Measurements from ENCODE around the gene SPEF2. TPM values are rescaled to one million over a fixed set of nuclear protein-coding genes. Genes with fewer than 3 reads are reported as not detected.

SPEF2 gene
- total RNA-seq, 3 donors from 2014 or later = 3.7 to 6.9 (median 4.2) TPM

DNA sequence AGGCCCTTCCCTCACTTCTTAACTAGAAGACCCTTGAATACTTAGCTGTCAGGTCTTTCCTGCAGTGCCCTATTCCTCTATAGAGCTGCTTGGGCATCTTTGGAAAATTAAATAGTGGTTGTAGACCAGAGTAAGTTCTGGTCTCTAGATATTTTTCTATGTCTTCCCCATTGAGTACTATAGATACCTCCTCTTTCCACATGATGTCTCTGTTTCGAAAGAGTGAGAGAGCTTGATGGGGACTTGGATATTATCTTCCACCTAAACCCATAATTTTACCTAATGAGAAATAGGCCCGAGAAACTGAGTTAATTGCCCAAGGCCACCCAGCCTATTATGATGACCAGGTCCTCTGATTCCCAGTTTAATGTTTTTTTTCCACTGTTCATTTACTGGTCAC lies 40.2 kb downstream of the SPEF2 start:
- intact Hi-C loops (cut with DNase I, micrococcal nuclease) = no loop called here
- Histone ChIP-seq H3K4me3 (no peak overlapping the region), H3K36me3 (ENCODE audit: low read depth) (no peaks in the 10 kb centered on the region), H3K9me3 (no peaks in the 10 kb centered on the region), H3K4me1 (ENCODE audit: low read depth) (no peaks in the 10 kb centered on the region)
- no peak for DNase-seq
- TF ChIP-seq, protein P1, sequence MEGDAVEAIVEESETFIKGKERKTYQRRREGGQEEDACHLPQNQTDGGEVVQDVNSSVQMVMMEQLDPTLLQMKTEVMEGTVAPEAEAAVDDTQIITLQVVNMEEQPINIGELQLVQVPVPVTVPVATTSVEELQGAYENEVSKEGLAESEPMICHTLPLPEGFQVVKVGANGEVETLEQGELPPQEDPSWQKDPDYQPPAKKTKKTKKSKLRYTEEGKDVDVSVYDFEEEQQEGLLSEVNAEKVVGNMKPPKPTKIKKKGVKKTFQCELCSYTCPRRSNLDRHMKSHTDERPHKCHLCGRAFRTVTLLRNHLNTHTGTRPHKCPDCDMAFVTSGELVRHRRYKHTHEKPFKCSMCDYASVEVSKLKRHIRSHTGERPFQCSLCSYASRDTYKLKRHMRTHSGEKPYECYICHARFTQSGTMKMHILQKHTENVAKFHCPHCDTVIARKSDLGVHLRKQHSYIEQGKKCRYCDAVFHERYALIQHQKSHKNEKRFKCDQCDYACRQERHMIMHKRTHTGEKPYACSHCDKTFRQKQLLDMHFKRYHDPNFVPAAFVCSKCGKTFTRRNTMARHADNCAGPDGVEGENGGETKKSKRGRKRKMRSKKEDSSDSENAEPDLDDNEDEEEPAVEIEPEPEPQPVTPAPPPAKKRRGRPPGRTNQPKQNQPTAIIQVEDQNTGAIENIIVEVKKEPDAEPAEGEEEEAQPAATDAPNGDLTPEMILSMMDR (IDR thresholded peaks at IDR 0.05) = no peak
- ATAC-seq = no peak

DNA sequence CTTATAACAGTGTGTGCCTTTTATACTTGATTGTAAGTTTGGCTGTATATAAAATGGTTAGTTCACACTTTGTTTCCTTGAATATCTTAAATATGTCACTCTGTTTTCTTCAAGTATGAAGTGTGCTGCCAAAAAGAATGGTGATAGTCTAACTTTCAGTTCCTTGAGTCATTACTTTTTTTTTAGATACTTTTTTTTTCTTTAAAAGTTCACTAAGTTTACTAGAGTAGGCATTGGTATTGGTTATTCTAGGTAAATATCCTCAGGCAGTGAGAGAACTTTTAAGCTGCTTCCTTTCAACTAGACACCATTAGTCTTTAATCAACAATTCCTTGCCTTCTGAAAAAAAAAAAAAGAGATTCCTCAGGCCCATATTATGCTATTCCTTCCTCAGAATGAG lies 41.9 kb downstream of the SPEF2 start:
- Histone ChIP-seq H3K4me1 (ENCODE audit: low read depth) (no peaks in the 10 kb centered on the region), H3K4me3 (no peak overlapping the region), H3K36me3 (ENCODE audit: low read depth) (no peaks in the 10 kb centered on the region), H3K9me3 (no peaks in the 10 kb centered on the region)
- no peak for DNase-seq
- intact Hi-C loops (cut with DNase I, micrococcal nuclease) = no loop called here
- TF ChIP-seq, protein P1 (IDR thresholded peaks at IDR 0.05) = no peak
- no peak for ATAC-seq

DNA sequence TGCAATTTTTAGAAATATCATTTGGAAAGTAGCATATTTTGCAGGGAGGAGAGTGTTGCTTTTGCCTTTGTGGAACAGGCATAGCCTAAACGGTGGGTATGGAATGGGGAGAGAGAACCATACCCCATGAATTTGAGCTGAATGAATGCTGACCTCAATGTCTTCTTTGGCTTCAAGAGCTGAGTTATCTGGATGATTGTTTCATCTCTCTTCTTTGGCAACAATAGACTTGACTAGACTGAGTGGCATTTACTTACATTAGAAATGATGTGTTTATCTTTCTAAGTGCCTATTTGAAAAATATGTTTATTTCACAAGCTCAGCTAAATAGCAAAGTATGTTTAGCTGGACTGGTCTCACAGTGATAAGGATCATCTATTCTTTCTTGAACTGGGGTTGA lies 42.8 kb downstream of the SPEF2 start:
- Histone ChIP-seq H3K4me1 (ENCODE audit: low read depth) (no peaks in the 10 kb centered on the region), H3K9me3 (no peaks in the 10 kb centered on the region), H3K4me3 (no peak overlapping the region), H3K36me3 (ENCODE audit: low read depth) (no peaks in the 10 kb centered on the region)
- TF ChIP-seq, protein P1 (IDR thresholded peaks at IDR 0.05) = no peak
- intact Hi-C loops (cut with DNase I, micrococcal nuclease) = no loop called here
- DNase-seq (no peak), ATAC-seq (no peak)

DNA sequence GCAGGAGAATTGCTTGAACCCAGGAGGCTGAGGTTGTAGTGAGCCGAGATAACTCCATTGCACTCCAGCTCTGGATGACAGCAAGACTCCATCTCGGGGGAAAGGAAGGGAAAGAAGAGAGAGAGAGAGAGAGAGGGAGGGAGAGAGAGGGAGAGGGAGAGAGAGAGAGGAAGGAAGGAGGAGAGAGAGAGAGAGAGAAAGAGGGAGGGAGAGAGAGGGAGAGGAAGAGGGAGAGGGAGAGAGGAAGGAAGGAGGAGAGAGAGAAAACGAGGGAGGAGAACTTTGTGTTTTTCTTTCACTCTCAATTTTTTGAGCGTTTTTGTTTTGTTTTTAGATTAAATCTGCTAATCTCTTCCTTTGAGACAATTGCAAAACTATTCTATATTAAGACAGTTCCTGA lies 46.9 kb downstream of the SPEF2 start:
- DNase-seq (no peak), ATAC-seq (no peak)
- H3K36me3 ChIP-seq (ENCODE audit: low read depth) = no peaks in the 10 kb centered on the region
- TF ChIP-seq, protein P1 (IDR thresholded peaks at IDR 0.05) = no peak
- intact Hi-C loops (cut with DNase I, micrococcal nuclease) = no loop called here
- no peaks in the 10 kb centered on the region for H3K4me1 ChIP-seq (ENCODE audit: low read depth)
- H3K9me3 ChIP-seq = no peaks in the 10 kb centered on the region
- no peak overlapping the region for H3K4me3 ChIP-seq

DNA sequence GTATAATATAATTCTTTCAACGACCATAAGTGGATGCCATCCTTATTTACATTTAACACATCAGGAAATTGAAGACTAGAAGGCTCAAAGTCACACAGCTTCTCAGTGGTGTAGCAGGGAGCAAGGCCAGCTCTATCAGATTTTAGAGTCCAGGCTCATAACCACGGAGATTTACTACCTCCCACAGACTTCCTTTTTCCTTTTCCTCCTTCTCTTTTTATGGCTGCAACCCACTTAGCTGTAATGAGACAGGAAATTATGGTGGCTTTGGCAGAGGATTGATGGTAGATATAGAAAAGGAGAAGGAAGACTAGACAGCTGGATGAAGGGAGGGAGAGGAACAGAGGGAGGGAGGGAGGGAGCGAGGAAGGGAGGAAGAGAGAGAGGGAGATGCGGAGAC lies 47.4 kb downstream of the SPEF2 start:
- intact Hi-C loops (cut with DNase I, micrococcal nuclease) = no loop called here
- DNase-seq (no peak), ATAC-seq (peak; percentile 31)
- H3K4me3 ChIP-seq = no peak overlapping the region
- no peaks in the 10 kb centered on the region for H3K9me3 ChIP-seq
- TF ChIP-seq, protein P1 (IDR thresholded peaks at IDR 0.05) = no peak
- H3K36me3 ChIP-seq (ENCODE audit: low read depth) = no peaks in the 10 kb centered on the region
- no peaks in the 10 kb centered on the region for H3K4me1 ChIP-seq (ENCODE audit: low read depth)

DNA sequence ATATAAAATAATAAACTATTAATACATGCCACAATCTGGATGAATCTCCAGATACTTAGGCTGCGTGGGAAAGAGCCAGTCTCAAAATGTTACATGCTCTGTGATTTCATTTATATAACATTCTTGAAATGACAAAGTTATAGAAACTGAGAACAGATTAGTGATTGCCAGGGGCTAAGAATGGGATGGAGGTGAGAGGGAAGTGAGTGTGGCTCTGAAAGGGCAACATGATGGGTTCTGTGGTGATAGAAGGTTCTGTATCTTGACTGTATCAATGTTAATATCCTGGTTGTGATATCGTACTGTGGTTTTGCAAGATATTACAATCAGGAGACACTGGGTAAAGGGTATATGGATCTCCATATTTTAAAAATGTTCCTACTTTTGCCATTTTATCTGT lies 50.7 kb downstream of the SPEF2 start:
- no peak for DNase-seq
- ATAC-seq = no peak
- Histone ChIP-seq H3K36me3 (ENCODE audit: low read depth) (no peaks in the 10 kb centered on the region), H3K9me3 (no peaks in the 10 kb centered on the region), H3K4me3 (no peak overlapping the region), H3K4me1 (ENCODE audit: low read depth) (no peaks in the 10 kb centered on the region)
- intact Hi-C loops (cut with DNase I, micrococcal nuclease) = no loop called here
- TF ChIP-seq, protein P1 (IDR thresholded peaks at IDR 0.05) = no peak
